Stomach (tissue), 4 donors: ENCODE data around the gene HOXA6.

Experiments
- CTCF ChIP-seq, 7 experiments: fragments of 450-650 bp in 4 of 7; fragments of 200-600 bp in 3 of 7; sonication (generic) in 3 of 7; IDR thresholded peaks; one replicate each; pipeline ENCODE4 v1.5.1; 2016 to 2019; ENCODE audit warnings: antibody characterized with exemption in 7 of 7, control low read depth in 2 of 7, mild to moderate bottlenecking in 1 of 7
- POLR2A ChIP-seq, 4 donors: fragments of 450-650 bp; IDR thresholded peaks; one replicate each; pipeline ENCODE4 v1.6.1; 2016; ENCODE audit warnings: antibody characterized with exemption in 4 of 4, control low read depth in 2 of 4, mild to moderate bottlenecking in 1 of 4, moderate library complexity in 1 of 4
- POLR2AphosphoS5 ChIP-seq, 3 donors: sonication (generic); formaldehyde crosslinking; IDR thresholded peaks; one replicate each; pipeline ENCODE4 v1.6.1; 2016; ENCODE audit warnings: antibody characterized with exemption in 3 of 3

GRCh38 chr7:27165089-27165995, 17.8 kb upstream of the HOXA6 start, which contains the start of gene HOXA9:
- TF ChIP-seq POLR2A (IDR thresholded peaks at IDR 0.05) (no peak), CTCF (IDR thresholded peaks at IDR 0.05) (no peak), POLR2AphosphoS5 (IDR thresholded peaks at IDR 0.05) (no peak)
